Activated T-helper 1 cell treated with anti-CD3 and anti-CD28 coated beads, Interleukin-2, amount 50 U/mL, for 16 hours (primary cell): ENCODE data around the gene ERICH6.

ENCODE experiments used
- DNase-seq, 2 donors: peaks; one replicate each; pipeline ENCODE4 v3.0.0-alpha.2; 2020; ENCODE audit warnings: low read depth in 1 of 2, low spot score in 1 of 2

Gene ERICH6

GRCh38 chr3:150703756-150704344 is at the start of gene ERICH6:
TSS of gene ERICH6 (minus strand) at chr3:150703920. CDS start at chr3:150703898, 22 bp downstream.
- peak; percentile 35 to 56 for DNase-seq

GRCh38 chr3:150751781-150752263 is 48.1 kb upstream of the ERICH6 start:
- DNase-seq: no peak

GRCh38 chr3:150749255-150749654 is 45.5 kb upstream of the ERICH6 start:
- DNase-seq: no peak

GRCh38 chr3:150748684-150749047 is 44.9 kb upstream of the ERICH6 start:
- DNase-seq: no peak

GRCh38 chr3:150747886-150748683 is 44.4 kb upstream of the ERICH6 start:
- no peak for DNase-seq

GRCh38 chr3:150746791-150747590 is 43.3 kb upstream of the ERICH6 start:
- DNase-seq: no peak

GRCh38 chr3:150745832-150746231 is 42.1 kb upstream of the ERICH6 start:
- no peak for DNase-seq

- no peak for DNase-seq
Measured at GRCh38 chr3:150744919-150745211, 41.1 kb upstream of the ERICH6 start.

GRCh38 chr3:150744041-150744918 is 40.6 kb upstream of the ERICH6 start:
- no peak for DNase-seq

- no peak for DNase-seq
Measured at GRCh38 chr3:150743508-150743907, 39.8 kb upstream of the ERICH6 start.

- DNase-seq: no peak
Measured at GRCh38 chr3:150742679-150743078, 39.0 kb upstream of the ERICH6 start.

- DNase-seq: no peak
Measured at GRCh38 chr3:150742141-150742523, 38.4 kb upstream of the ERICH6 start.

GRCh38 chr3:150741497-150742140 is 37.9 kb upstream of the ERICH6 start:
- DNase-seq: no peak

GRCh38 chr3:150740733-150741496 is 37.2 kb upstream of the ERICH6 start:
- DNase-seq: no peak

- no peak for DNase-seq
Measured at GRCh38 chr3:150739877-150740645, 36.3 kb upstream of the ERICH6 start.

GRCh38 chr3:150739200-150739863 is 35.6 kb upstream of the ERICH6 start:
- no peak for DNase-seq

GRCh38 chr3:150738688-150739087 is 35.0 kb upstream of the ERICH6 start:
- no peak for DNase-seq

- no peak for DNase-seq
Measured at GRCh38 chr3:150737874-150738679, 34.4 kb upstream of the ERICH6 start.
